ENCODE data around the gene RBMS3.

Gene RBMS3

DNA sequence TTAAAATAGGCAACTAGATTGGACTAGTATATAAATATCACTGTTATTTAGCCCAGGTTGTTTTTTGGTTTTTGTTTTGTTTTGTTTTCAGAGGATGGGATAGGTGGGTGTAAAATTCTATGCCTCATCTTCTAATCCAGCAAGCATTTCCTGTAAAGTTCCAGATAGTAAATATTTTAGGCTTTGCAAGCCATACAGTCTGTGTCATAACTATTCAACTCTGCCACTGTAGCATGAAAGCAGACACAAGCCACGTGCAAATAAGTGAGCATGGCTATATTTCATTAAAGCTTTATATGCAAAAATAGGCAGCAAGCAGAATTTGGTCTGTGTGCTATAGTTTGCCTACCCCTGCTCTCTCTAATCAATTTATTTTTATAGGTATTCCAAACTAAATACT lies 668.3 kb downstream of the RBMS3 start:
- DNase-seq (ENCODE audit: low read depth), result peak; percentile 28

DNA sequence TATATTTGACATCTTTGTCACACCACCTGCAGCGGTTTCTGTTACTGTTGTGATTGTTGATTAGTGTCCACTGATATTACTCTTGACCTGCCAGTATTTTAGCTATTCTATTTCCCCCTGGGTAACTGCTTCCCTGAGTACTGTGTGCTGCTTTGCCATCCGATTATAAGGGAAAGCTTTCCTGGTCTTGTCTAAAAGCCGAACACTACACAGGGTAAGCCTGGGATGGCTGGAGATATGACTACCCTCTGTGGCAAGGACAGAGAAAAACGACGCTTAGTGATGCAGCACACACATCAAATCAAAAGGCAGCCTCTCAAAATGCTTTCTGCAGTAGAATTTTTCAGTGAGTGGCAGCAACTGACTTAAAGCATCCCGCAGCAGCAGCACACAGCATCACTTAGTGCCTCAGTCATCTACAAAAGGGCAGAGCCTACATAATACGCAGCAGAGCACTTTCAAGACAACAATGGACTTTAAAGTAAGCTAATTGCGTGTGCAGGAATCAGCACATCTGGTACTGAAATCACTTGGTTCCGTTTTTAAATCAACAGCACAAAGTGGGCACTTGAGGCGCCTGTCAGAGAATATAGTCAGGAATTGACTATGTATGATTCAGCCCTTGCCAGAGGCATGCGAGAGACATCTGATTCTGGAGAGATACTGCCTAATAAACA lies 669.2 kb downstream of the RBMS3 start:
- DNase-seq (ENCODE audit: low read depth), result no peak

DNA sequence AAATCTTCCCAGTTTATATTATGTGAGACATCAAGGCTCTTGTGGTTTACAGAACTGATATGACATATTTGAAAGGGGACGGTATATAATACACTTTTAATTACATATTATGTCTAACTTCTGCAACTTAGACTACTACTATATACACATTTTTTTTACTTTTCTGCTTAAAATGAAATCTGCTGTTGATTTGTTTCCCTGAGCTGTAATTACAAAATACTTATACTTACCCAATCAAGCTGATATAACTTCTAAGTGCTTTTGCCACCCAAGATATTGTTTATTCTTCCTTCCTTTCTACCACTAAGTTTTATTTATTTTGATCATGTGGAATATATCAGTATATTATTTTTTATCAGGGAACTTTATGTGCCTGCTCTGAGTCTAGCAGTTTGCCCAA lies 671.6 kb downstream of the RBMS3 start:
- no peak for DNase-seq (ENCODE audit: low read depth)

- DNase-seq (ENCODE audit: low read depth), result no peak
These were observed 674.5 kb downstream of the RBMS3 start for GRCh38 chr3:29955413-29955812.

- no peak for DNase-seq (ENCODE audit: low read depth)
These were observed 677.9 kb downstream of the RBMS3 start for GRCh38 chr3:29958816-29959215.

DNA sequence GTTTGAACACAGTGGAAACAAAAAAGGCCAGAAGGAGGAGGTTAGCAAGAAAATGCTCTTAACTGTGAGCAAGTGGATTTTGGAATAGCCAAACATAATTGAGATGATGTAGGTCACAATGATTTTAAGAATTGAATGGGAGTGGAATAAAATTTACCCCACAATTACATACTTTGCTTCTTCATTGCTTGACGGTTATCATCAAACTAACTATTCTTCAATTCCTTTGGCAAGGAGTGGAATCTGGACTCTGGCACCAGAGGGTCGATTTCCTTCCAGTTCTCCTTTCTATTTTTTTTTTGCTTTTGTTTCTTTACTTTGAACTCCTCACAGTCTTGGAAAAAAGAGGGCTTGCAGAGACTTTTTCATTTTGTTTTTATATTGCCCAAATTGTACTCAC lies 691.0 kb downstream of the RBMS3 start:
- DNase-seq (ENCODE audit: low read depth), result no peak

DNA sequence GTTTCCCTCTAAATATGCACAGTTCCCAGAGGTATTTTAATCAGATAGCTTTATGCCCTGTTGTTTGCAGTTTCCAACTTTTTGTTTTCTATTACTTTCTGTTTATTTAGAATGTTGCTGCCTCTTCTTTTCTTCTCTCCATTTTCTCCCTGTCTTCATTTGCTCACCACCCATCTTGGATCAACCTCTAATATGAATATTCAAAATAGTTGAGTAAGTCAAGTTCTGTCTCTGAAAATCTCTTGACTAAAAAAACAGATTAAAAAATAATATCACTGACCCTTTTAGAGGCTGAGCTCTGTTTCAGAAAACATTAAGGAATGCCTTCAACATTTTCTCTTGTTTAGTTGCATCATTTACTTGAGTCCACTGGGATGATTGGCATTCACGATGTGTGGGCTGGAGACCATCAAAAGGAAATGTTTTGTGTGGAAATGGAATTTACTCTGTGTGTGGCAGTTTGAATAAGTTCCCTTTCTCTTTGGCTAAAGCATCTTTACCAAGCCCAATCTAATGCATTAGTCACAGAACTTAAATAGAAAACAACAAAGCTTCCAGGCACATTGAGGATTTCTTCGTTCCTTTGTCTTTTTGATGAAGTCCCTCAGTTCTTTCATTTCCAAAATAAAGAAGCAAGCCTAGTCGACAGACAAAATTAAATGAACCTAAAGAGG lies 691.6 kb downstream of the RBMS3 start:
- peak; percentile 45 for DNase-seq (ENCODE audit: low read depth)

- no peak for DNase-seq (ENCODE audit: low read depth)
These were observed 692.9 kb downstream of the RBMS3 start for GRCh38 chr3:29973763-29974162.

DNA sequence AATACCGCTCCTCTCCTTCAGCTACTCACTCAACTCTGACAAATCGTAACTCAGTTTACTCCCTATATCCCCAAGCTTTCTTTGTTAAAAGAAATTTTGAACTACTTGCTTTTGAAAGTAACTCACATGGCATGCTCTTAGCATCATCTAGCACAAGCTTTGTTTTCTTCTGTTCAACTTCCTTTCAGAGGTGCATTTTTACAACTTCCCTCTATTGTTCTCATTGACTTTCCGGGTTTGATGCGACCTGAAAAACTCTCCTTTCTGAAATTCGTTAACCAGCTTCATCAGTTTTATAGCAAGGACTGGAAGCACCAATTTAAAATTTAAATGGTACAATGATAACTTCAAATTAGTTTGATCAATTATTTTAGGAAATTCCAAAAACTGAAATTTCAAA lies 696.0 kb downstream of the RBMS3 start:
- no peak for DNase-seq (ENCODE audit: low read depth)

DNA sequence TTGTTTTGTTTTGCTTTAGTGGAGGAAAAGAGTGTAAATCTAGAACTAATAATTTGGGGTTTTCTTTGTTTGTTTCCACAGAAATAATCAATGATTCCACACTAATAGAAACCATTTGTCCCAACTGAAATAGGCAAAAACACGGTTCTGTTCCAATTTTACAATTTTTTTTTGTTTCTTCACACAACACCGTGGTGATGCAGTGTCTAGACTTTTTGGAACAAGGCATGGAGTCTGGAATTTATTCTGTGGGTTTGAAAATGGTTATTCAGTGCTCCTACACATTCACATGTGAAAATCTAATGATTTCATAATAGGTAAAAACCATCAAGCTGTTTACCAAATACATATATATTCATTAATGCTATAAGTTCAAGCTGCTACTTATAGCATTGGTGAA lies 696.5 kb downstream of the RBMS3 start:
- DNase-seq (ENCODE audit: low read depth), result no peak

- DNase-seq (ENCODE audit: low read depth), result no peak
These were observed 697.2 kb downstream of the RBMS3 start for GRCh38 chr3:29978036-29978435.

GRCh38 chr3:29991198-29991597 lies 710.3 kb downstream of the RBMS3 start:
- no peak for DNase-seq (ENCODE audit: low read depth)

GRCh38 chr3:30002797-30003196 lies 721.9 kb downstream of the RBMS3 start:
- no peak for DNase-seq (ENCODE audit: low read depth)

DNA sequence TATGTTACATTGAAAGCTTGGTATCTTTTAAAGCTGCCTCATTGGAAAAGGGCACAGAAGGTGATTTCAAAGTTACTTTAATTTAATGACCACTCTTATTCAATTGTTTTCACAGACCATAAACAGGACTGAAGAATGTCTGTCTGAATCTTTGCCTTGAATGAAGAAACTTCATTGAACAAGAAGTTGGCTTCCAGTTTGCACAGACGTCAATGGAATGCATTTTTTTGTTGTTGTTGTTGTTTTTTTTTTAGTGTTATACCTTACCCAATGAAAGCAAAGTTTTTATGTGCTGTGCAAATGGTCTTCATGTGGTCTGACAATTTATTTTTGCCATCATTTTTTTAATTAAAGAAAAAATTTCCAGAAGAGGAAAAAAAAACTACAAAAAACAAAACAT lies 722.9 kb downstream of the RBMS3 start:
- no peak for DNase-seq (ENCODE audit: low read depth)

- DNase-seq (ENCODE audit: low read depth), result no peak
These were observed 723.6 kb downstream of the RBMS3 start for GRCh38 chr3:30004481-30004880.

DNA sequence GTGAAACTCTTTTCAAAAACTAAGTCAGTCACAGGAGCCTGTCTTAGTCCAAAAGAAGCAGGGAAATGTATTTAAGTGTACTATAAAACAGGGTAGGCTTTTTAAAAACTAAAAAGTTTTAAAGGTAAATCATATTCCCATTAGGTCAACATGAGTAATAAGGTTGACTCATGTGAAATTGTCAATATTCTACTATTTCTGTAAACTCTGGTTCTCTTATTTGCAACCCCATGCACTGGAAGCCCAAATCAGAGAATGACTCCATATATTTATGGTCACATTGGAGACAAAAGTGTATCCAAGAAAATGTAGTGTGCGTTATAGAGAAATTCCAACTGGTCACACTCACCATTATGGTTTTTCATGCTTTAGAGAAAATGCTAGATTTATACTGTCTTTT lies 725.2 kb downstream of the RBMS3 start:
- no peak for DNase-seq (ENCODE audit: low read depth)

DNA sequence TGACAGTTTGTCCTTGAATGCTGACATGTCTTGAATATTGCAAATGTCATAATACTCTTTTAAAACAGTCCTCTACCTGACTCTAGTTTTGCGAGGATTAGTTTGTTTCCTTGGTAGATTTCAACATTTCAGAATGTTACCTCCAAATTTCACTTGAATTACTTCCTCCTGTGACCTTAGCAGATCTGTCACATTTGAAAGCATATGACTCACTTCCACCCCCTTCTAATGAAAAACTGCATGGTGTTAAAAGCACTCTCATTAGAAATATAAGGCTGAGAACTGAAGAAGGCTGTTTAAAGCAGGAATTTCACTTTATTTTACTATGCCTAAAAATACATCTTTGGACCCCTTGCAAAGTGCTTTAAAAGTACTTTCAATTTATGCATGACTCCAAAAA lies 726.8 kb downstream of the RBMS3 start:
- DNase-seq (ENCODE audit: low read depth), result no peak

- DNase-seq (ENCODE audit: low read depth), result no peak
These were observed 730.4 kb downstream of the RBMS3 start for GRCh38 chr3:30011237-30011803.

DNA sequence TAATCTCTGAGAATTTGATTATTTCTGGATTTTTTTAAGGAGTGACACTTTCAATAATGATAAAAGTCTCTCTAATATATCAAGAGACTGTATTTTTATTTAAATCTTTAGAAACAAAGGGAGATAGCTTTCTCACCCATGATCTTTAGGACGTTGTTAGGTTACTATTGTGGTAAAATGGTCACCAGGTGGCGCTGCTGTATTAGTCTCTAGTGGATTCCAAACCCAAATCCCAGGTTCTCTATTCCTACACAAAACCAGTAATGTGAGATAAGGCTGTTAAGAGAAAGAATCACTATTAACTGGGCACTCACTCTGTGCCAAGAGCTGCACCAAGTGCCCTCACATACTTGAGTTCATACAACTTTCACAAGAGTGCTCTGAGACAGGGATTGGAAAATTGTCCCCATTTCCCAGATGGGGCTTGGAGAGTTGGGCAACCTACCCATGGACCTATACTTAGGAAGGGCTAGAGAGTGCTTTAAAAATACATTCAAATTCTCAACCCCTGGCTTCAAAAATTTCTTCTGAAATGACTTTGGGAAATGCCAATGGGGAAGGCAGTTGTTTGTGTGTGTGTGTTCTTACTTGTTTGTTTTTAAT lies 732.2 kb downstream of the RBMS3 start:
- peak; percentile 45 for DNase-seq (ENCODE audit: low read depth)

GRCh38 chr3:30017901-30018300 lies 737.0 kb downstream of the RBMS3 start:
- no peak for DNase-seq (ENCODE audit: low read depth)

GRCh38 chr3:30020380-30020779 lies 739.5 kb downstream of the RBMS3 start:
- DNase-seq (ENCODE audit: low read depth), result no peak

- DNase-seq (ENCODE audit: low read depth), result no peak
These were observed 743.6 kb downstream of the RBMS3 start for GRCh38 chr3:30024466-30024865.

DNA sequence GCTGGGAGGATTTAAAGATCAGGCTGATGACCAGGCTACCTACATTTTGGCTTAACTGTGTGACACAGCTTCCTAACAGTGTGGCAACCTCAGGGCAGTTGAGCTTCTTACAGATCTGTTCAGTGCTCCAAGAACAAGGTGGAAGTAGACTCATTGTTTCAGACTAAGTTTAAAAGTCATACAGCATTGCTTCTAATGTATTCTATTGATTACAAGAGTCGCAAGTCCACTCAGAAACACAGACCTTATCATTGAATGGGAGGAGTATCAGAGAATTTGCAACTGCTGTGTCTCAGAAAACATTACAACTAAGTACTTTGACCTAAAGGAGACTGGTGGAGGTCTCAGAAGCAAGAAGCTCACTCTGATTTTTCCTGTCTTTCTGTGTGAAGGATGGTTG lies 746.0 kb downstream of the RBMS3 start:
- DNase-seq (ENCODE audit: low read depth), result no peak
